Measurements from ENCODE around the gene LMAN2.
"Not testable (repeated sequence)": the region's sequence is repeated elsewhere in the genome, so short reads cannot be mapped to it uniquely, and the experiment has no call there.

The LMAN2 gene

GRCh38 chr5:177346820-177347219, 4.6 kb downstream of the LMAN2 start:
- no peak for DNase-seq

- DNase-seq, result no peak
These were observed 6.6 kb downstream of the LMAN2 start for GRCh38 chr5:177344891-177345290.

DNA sequence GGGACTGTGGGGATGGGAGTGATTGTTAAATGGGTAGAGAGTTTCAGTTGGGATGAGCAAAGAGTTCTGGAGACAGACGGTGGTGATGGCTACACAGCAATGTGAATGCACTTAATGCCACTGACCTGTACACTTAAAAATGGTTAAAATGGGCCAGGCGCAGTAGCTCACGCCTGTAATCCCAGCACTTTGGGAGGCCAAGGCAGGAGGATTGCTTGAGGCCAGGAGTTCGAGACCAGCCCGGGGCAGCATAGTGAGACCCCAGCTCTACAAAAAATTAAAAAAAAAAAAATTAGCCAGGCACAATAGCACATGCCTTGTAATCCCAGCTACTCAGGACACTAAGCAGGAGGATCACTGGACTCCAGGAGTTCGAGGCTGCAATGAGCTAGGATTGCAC, 7.7 kb downstream of the LMAN2 start:
- no peak for DNase-seq

- not testable (repeated sequence) for DNase-seq
These were observed 8.5 kb downstream of the LMAN2 start for GRCh38 chr5:177343000-177343399.

DNA sequence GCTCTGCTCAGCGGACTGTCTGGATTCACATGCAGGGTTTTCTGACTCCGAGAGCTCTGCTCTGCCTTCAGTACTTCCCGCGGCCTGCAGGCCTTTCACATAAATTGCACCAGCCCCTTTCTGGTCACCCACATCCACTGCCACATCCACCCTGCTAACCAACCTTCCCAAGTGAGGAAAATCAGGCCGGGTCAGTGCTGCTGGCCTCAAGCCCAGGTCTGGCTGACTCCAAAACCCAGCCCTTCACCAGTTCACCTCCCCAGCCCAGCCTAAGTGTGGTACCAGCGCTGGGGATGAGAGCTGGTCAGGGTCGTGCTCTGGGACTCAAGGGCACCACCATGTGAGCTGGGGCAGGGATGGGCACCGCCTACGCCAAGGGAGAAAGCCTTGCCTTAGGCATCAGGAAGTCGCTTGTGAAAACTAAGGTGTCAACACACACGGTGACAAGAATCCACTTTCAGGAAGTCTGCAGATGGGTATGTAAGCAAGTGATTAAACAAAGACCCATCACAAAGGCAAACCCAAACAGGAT, 12.3 kb downstream of the LMAN2 start:
- no peak for DNase-seq

DNA sequence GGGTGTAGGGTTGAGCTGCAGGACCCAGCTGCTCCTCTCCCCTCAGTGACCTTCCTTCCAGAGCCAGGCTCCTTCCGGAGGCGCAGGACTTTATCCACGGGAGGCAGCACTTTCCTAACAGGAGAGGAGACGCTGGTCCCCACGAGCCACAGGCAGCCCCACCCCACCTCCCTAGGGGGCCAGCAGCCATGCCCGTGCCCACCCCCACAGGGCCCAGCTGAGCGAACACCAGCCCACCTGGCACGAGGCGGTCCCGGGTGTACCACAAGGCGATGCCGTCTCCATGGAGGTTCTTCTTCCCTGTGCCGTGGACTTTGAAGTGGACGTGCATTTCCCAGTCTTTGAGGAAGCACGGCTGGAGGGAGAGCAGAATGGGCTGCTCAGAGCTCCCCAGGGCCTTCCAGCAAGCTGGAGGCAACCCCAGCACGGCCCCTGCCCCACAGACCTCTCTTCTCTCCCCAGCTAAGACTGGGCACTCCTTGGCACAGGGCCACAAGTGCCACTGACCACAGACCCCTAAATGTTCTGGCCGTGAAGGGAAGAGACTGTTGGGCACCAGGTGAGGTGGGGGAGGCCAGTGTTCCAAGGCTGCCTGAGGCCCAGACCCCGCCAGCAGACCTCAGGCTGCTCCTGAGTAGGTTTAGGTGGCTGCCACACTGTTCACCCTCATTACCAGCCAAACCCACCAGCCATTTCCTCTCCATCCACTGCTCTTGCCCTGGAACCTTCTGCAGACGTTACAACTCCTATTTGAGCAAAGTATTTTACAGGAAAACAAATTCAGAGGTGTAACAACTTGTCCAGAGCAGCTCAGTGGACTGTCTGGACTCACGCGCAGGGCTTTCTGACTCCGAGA, 13.0 kb downstream of the LMAN2 start:
- DNase-seq, result no peak

DNA sequence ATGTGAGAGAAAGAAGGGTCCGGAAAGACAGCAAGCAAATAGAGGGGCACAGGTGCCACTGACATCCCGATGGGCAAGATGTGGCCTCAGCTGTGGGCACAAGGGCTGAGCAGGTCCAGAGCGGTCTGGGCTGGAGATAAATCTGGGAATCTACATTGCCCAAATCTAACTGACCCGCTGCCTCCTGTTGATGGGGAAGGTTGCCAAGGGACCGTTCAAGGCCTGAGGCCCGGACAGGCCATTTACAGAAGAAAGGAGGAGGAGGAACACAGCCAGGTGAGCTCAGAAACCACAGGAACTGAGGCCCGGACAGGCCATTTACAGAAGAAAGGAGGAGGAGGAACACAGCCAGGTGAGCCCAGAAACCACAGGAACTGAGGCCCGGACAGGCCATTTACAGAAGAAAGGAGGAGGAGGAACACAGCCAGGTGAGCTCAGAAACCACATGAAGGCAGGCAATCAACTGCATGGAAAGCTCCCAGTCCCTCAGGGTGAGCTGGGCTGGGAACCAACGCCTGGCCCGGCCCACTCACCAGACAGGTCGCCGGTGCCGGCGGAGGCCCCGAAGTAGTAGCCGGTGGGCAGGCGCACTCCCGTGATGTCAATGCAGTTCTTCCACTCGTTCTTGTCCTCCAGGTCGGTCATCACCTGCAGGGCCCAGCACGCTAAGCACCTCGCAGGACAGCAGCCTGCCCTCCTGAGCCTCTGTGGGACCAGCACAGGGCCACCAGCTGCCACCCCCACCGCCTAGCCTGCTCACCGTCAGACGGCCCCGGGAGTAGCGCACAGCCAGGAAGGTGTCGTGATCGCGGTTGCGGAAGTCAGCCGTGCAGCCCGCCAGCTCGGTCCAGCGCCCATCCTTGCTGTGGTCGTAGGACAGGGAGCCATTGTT, 14.6 kb downstream of the LMAN2 start:
- no peak for DNase-seq

- no peak for DNase-seq
These were observed 15.4 kb downstream of the LMAN2 start for GRCh38 chr5:177336112-177336511.

DNA sequence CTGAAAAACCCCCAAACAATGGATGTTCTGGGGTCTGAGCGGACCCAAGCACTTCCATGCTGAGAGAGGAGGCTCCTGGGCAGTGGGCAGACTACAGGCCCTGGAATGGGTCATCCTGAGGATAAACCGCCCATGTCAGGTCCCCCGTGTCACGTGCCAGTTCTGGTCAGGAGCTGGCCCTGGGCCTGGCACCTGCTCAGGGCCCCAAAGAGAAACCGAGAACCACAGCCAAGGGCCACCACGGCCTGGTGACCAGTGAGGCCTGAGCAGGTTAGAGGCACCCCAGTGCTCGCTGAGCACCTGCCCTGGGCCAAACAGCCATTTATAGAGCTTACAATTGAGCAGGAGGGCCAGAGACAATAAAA, 15.8 kb downstream of the LMAN2 start:
- no peak for DNase-seq

DNA sequence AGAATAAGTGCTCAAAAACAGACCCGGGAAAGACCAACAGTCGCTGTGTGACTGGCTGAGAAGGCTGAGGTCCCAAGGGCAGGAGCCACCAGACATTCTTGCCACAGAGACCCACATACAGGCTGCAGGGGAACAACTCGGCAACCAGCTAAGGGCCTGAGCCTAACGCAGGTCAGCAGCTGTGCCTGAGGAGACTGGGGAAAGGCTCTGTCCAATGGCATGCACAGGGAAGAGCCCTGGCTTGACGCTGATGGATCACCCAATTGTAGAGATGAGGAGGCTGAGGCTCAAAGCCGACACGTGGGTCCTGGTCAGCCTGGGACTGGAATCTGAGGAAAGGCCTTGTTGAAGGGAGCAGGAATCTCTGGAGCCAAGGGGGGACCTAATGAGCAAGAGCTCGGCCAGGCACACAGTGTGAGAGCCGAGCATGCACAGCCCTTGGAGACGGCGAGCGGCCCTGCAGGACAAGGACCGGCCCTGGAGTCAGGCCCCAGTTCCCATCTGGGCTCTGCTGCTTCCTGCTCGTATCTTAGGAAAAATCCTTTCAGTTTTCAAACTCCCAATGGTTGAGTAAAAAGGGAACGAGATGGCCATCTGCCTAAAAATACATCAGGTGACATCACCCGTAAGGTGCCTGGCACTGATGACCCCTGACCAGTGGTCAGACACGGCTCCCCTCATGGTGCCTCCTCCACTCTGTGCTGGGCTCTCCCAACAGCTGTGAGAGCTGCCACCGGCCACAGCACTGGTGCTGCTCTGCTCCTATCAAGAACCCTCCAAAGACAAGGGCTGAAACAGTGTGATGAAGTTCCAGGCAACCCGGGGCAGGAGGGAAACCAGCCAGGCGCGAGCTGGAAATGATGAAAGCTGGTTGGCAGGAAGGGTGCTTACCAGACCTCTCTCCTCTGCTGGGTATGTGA, 16.4 kb downstream of the LMAN2 start:
- DNase-seq, result no peak

DNA sequence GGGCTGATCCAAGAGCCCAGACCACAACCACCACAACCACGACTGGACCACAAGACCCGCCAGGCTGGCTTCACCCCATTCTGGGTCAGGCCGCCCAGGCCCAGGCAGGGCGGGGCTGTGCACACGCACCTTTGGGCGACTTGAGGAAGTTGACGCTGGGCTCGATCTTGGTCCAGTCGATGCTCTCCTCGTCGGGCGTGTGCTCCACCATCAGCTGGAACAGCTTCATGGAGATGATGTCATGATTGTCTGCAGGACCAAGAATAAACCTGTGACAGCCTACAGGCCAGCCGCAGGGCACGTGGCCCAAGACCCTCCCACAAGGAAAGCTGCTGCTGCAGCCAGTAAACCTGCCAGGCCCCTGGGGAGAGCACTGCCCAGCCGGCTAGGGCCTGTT, 17.3 kb downstream of the LMAN2 start:
- DNase-seq, result no peak

- DNase-seq, result no peak
These were observed 17.9 kb downstream of the LMAN2 start for GRCh38 chr5:177333420-177334154.

DNA sequence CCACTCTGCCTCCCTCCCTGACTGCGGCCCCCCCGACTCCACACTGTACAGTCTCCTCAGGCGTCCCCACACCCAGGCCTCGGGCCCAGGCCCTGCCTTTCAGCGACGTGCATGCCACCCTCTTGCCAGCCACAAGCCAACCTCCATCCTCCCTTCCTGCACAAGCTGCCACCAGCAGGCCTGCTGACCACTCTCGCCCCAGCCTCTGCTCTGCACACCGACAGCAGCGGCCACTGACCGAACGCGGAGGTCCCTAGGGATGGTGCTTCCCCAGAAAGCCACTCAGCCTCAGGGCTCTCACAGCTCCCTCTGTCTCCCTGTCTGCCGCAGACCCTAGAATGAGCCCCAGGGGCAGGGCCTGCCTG, 18.6 kb downstream of the LMAN2 start:
- DNase-seq, result no peak

GRCh38 chr5:177332031-177332895, 19.2 kb downstream of the LMAN2 start:
- no peak for DNase-seq

- no peak for DNase-seq
These were observed 20.3 kb downstream of the LMAN2 start for GRCh38 chr5:177330991-177331842.

GRCh38 chr5:177329883-177330282, 21.6 kb downstream of the LMAN2 start:
- no peak for DNase-seq

- no peak for DNase-seq
These were observed 22.8 kb downstream of the LMAN2 start for GRCh38 chr5:177328545-177329231.

- DNase-seq, result no peak
These were observed 23.6 kb downstream of the LMAN2 start for GRCh38 chr5:177327539-177328522.
